SHP77 treated with DMSO at 0.1 percent for 48 hours (cell line): ENCODE measurements around the gene SPOUT1.
"Not testable (repeated sequence)": the region's sequence is repeated elsewhere in the genome, so short reads cannot be mapped to it uniquely, and the experiment has no call there.

Experiments
- DNase-seq: peaks from one replicate; lab custom pipeline; 2025; lab: John Stamatoyannopoulos, UW

The SPOUT1 gene

DNA sequence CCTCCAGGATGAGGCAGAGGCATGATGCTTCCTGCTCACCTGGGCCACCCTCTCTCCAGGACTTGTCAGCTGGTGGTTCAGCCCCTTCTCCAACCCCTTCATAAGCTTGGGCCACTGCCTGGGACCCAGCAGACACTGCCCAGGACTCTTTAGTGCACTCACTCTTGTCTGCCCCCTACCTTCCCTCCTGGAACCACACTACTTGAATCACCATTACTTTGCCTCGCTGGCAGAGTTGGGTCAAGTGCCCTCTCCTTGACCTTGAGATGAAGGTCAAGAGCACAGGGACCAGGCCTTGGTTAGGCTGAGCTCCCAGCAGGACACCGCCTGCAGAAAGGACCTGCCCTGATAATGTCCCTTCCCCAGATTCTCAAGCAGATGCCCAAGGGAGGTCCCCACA lies 19.8 kb downstream of the SPOUT1 start:
- DNase-seq: no peak

DNA sequence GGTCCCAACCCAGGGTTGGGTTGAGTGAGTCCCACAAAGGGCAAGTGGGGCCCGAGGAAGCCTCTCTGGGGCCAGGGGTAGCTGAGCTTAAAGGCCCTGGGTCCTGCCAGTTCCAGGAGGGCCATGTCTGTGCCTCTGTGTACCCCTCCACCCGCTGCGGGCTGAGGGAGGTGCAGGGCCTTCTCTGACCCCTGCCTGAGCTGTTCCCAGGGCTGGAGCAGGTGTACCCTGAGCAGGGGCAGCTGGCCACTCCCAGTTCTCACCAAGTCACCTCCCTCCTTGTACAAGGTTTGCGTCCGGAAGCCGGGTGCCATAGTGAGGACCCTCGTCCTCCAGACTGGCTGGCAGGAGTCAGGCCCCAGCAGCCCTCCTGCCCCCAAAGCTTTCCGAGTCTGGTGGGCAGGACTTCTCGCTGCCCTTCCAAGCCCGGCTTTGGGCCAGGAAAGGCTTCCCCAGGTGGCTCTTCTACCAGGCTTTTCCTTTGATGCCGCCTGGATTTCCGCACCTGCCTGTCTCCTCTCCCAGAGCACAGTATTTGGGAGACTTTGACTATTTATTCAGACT lies 20.5 kb downstream of the SPOUT1 start:
- no peak for DNase-seq

DNA sequence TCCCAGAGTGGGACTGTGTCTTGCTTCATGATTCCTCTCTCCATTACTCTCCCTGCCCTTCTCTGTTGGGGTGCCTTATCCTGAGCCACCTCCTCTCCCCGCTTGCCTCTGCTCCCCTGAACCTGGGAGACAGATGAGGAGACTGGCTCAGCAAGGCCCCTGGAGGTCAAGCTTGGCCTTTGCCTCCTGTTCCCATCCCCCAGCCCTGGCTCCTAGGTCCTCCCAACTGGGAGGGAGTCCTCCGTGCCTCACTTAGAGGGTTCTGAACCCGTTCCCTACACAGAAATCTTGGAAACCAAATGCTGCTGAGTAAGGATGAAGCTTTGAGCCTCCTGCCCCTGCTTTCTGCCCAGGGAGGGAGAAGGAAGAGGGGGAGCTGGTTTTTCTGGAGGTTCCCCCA lies 21.1 kb downstream of the SPOUT1 start:
- DNase-seq: no peak

DNA sequence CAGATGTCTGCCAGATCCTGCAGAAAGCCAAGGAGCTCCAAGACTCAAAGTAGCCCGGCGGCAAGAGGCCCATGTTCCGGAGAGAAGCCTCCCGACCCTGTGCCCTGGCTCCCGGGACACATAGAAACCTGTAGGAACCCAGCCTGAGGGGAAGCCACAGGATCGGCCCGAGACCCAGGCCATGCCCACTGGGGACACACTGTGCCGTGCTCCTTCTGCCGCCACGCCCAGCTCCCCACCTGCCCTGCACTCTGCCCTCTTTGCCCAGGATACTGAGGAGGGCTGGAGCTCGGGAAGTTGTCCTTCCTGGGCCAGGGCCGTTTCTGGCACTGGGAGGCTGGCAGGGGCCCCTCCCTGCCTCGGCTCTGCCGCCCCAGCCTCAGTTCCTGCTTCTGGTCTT lies 21.8 kb downstream of the SPOUT1 start:
- no peak for DNase-seq

DNA sequence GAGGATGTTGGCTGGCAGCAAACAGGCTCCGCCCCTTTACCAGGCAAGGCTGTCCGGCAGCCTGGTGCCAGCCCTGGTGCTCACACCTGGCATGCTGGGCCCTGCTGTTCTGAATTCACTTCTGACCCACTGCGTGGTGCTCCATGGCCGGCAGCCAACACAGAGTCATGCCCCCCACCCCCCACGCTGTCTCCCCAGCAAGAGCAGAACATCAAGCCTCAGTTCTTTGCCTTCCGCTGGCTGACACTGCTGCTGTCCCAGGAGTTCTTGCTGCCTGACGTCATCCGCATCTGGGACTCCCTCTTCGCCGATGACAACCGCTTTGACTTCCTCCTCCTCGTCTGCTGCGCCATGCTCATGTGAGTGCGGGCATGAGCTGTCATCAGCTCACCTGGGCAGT lies 23.9 kb downstream of the SPOUT1 start:
- no peak for DNase-seq

DNA sequence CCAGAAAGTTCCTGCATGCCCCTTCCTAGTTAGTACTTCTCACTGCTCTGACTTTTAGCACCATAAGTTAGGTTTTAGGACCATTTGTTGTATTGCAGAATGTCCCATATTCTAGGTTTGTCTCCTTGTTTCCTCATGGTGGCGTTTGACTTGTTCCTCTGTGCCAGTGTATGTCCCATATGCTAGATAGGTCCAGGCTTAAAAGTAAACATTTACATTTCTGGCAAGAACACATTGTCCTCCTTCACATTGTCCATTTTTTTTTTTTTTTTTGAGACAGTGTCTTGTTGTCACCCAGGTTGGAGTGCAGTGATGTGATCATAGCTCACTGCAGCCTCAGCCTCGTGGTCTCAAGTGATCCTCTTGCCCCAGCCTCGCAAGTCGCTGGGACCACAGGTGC lies 27.1 kb downstream of the SPOUT1 start:
- DNase-seq: no peak

DNA sequence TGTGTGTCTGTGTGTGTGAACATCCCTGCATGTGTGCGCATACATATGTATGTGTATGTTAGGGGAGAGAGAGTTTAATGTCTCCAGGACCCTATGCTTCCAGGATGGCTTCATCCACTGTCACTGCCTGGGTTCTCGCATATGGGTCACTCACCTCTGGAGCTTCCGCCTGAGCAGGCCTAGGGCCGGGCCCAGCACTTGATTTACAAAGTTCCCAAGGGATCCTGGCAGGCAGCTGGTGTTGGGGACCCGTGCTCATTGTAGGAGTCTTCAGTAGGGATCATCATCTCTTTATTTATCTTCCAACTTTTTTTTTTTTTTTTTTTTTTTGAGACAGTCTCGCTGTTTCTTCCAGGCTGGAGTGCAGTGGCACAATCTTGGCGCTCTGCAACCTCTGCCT lies 29.5 kb downstream of the SPOUT1 start:
- no peak for DNase-seq

DNA sequence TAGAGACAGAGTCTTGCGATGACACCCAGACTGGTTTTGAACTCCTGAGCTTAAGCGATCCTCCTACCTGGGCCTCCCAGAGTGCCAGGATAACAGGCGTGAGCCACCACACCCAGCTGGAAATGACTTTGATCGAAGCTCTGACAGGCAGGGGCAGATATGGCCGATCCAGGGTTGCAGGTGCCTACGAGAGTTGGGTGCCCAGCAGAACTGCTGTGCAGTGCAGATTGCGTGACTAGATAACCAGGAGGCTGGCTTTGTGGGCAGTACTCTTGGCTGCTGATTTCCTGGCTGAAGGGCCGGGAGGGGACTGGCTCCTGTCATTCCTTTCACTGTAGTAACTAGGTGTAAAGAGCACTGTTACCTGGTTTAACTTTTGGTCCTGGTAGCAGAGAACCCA lies 30.7 kb downstream of the SPOUT1 start:
- no peak for DNase-seq

DNA sequence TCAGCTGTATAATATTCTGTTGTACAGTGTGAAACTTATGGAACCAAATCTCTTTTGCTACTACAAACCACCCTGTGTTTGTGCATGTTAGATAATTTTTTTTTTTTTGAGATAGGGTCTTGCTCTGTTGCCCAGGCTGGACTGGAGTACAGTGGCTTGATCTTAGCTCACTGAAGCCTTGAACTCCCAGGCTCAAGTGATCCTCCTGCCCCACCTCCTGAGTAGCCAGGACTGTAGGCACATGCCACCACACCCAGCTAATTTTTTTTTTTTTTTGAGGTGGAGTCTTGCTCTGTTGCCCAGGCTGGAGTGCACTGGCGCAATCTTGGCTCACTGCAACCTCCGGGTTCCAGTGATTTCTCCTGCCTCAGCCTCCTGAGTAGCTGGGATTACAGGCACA lies 34.6 kb downstream of the SPOUT1 start:
- not testable (repeated sequence) for DNase-seq

DNA sequence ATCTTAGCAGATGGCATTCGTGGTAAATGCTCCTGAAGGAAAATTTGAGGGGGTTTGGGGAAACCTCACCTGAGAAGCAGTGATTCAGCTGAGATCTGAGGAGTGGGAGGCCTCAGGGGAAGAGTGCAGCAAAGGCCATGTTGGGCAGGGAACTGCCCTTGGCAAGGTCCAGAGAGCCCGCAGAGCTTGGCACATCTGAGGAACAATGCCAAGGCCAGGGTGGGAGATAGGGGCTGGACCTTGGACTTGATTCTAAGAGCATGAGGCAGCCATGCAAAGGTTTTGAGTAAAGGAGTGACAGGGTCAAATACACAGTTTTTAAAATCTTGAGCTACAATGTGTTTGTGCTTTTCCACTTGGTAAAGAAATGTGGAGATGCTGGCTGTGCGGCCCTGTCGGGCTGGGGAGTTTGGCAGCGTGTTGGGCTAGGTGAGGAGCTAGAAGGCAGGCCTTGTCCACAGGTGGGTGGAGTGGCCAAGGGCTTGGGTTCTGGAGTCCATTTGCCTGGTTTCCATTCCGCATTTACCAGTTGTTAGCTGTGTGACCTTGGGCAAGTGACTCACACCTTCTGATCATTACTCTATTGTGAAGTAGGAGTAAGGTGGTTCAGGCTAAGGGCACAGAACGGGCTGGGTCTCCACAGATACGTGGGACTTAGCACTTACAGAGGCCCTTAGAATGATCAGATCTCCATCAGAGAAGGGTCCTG lies 36.5 kb downstream of the SPOUT1 start:
- DNase-seq: no peak

DNA sequence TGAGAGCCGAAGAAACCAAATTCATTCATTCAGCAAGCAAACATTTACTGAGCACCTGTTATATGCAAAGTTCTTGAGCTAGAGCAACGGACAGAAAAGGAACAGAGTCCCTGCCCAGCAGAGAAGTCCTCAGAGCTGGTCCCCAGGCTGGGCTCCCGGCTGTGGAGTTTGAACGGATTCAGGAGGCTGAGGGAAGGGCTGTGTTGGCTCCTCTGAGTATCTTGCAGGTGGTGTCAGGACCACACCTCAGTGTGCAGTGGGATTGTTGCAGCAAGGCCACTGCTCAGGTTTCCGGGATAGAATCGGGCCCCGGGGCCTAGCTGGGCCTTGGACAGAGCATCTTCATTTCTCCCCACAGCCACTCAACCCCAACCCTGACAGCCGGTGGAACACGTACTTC lies 37.5 kb downstream of the SPOUT1 start:
- DNase-seq: no peak

DNA sequence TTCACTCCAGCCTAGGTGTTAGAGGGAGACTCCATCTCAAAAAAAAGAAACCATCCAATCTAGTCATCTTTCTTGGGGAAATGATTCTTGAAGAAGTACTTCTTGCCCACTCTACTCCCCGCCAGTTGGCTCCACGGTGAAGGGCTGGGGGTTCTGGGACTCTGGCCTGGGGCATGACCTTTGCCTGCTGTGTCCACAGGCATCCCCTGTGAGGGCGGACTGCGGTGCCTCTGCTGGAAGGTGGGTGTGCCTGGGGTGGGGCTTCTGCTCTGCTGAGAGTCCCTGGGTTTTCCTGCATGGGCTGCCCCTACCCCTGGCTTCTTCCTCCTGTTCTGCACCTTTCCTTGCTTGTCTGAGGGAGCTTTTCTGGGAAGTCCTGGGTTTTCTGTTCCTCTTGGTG lies 39.1 kb downstream of the SPOUT1 start:
- no peak for DNase-seq

DNA sequence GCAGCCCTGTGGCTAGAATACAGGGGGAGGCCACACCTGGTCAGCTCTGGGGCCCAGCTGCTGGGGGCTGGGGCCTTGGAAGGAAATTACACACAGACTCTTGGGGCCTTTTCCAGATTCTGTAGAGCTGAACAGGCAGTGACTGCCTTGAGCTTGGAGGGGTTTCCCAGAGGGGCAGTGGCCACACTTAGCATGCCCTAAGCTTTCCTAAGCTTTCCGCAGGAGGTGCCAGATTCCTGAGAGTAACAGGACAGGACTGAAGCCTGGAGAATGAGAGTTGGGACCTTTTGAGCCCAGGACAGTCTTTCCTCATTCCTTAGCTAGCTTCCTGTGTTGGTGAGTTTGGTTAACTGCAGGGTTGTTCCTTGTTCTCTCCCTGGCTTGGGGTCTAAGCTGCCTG lies 41.1 kb downstream of the SPOUT1 start:
- DNase-seq: no peak

DNA sequence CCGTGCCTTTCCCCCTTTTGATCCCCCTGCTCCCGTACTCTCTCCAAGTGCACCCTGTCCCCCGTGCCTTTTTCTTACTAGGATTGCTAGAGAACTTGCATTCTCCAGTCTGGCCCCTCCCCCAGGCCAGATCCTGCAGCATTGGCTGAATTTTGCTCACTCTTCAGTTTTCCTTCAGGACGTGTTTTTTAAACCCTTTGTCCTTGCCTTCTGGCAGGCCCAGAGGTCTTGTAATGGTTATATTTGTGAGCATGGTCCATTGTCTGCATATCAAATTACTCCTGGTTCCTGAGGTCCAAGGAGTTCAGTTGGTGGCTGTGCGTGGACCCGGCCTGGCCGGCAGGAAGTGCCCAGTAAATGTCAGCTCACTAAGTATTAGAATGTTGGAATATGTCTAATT lies 41.9 kb downstream of the SPOUT1 start:
- DNase-seq: no peak

DNA sequence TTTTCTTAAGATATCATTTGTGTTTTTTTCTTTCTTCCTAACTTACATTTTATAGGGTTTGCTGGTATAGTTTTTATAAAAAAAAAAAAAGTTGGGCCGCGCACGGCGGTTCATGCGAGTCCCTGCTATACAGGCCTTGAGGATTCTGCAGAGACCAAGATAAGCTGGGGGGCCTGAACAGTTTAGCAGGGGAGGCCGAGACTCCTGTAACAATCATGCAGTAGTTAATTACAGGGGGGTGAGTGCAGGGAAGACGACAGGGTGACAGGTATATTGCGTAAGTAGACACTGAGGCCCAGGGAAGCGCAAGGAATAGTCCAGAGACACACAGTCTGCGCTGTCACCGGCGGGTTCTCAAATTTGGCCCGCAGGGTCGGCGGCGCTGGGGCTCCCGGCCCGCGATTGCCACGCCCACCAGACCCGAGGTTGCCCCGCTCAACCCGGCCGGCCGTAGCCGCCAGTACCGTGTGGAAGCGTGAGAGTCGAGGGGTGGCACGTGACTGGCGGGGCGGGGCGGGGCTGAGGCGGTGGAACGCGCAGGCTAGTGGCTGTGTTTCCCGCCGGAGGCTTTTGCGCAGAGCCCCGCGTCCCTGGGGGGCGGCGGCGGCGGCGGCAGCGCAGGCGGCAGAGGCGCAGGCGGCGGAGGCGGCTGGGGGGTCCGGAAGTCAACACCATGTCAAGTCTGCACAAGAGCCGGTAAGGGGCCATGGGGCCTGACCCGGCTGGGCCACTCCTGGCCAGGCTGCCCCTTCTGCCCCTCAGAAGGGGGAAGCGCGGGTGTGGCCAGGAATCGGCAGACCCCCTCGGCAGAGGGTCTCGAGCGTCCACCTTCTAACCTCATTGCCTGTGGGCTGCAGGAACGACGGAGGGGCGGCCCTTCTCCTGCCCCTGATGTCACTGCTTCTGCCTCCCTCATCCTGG lies 42.7 kb downstream of the SPOUT1 start, which contains the start of gene TBC1D13:
Gene TBC1D13, plus strand, starts transcription at position 573 of the 921 bp plus-strand sequence. Its CDS starts 101 bp downstream, at position 674.
- peak; percentile 41 for DNase-seq

DNA sequence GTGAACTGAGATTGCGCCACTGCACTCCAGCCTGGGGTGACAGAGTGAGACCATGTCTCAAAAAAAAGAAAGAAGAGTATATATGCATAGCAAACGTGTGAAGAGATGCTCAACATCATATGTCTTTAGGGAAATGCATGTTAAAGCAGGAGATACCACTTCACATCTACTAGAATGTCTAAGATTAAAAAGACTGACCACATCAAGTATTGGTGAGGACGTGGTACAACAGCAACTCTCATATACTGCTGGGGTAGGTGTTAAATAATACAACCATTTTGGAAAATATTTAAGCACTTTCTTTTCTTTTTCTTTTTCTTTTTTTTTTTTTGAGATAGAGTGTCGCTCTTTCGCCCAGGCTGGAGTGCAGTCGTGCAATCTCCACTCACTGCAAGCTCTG lies 44.2 kb downstream of the SPOUT1 start:
- DNase-seq: no peak

DNA sequence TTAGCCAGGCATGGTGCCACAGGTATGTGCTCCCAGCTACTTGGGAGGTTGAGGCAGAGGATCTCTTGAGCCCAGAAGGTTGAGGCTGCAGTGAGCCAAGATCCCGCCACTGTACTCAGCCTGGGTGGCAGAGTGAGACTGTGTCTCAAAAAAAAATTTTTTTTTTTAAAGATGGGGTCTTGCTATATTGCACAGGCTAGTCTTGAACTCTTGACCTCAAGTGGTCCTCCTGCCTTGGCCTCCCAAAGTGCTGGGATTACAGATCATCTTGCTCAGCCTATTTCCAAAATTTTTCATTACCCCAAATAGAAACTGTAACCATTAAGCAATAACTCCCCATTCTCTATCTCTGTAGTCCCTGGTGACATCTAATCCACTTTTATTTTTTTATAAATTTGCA lies 46.9 kb downstream of the SPOUT1 start:
- DNase-seq: no peak

DNA sequence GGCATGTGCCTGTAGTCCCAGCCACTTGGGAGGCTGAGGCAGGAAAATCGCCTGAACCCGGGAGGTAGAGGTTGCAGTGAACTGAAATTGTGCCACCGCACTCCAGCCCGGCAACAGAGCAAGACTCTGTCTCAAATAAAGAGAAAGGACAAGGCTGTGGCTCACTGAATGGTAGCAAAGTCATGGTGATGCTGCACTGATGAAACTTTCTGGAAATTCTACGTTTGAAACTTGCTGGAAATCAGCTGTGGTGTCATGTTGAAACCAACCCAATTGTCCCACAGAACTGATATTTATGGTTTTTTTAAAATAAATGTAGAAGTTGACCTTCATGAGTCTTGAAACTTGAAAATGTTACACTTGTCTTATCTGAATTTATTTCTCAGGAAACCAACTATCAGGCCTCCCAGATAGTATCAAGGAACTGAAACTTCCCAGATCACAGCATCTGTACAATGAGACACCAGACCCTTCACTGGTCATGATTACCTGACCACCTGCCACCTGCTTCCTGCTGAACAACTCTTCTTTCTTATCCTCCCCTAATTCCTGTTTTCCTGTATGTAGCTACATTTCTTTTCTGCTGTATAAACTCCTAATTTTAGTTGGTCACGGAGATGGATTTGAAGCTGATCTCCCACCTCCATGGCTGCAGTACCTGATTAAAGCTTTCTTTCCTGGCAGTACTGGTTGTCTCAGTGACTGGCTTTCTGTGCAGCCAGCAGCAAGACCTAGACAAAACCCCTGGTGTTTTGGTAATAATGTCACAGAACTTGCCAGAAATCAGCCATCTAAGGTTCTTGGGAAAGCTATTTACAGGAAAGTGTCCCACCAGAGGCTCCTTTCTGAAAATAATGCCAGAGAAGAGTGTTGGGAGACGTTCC lies 48.2 kb downstream of the SPOUT1 start:
- DNase-seq: no peak

DNA sequence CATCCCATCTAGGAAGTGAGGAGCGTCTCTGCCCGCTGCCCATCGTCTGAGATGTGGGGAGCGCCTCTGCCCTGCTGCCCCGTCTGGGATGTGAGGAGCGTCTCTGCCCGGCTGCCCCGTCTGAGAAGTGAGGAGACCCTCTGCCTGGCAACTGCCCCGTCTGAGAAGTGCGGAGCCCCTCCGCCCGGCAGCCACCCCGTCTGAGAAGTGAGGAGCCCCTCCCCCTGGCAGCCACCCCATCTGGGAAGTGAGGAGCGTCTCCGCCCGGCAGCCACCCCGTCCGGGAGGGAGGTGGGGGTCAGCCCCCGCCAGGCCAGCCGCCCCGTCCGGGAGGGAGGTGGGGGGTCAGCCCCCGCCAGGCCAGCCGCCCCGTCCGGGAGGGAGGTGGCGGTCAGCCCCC lies 49.5 kb downstream of the SPOUT1 start:
- not testable (repeated sequence) for DNase-seq

DNA sequence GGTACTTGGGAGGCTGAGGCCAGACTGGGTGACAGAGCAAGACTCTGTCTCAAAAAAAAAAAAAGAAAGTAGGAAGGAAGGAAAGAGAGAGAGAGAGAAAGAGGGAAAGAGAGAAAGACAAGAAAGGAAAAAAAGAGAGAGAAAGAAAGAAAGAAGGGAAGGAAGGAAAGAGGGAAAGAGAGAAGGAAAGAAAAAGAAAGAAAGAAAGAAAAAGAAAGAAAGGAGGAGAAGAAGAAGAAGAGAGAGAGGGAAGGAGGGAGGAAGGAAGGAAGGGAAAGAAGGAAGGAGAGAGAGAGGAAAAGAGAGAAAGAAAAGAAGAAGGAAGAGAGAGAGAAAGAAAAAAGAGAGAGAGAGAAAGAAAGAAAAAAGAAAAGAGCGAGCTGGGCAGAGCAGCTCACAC lies 54.8 kb downstream of the SPOUT1 start:
- DNase-seq: no peak

DNA sequence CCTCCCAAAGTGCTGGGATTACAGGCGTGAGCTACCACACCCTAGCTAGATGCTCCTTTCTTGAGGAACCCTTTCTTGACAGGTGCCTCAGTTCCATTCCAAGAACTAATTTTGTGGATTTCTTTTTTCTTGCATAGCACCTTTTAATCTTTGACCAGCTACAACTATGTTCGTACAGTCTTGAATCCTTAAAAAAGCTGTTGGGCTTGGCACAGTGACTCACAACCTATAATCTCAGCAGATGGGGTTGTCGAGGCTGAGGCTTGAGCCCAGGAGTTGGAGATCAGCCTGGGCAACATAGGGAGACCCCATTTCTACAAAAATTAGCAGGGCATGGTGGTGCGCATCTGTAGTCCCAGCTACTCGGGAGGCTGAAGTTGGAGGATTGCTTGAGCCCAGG lies 56.5 kb downstream of the SPOUT1 start:
- DNase-seq: no peak
